ENCODE measurements around the gene MAN1A1.

The MAN1A1 gene

GRCh38 chr6:119350952-119351372 lies 1.4 kb upstream of the MAN1A1 start:
- ATAC-seq (no peak), DNase-seq (no peak)
- peak overlapping the region; percentile 89 for H3K4me3 Mint-ChIP-seq
- H3K4me1 Mint-ChIP-seq = peaks cover 56% of the 10 kb centered on the region
- H3K27me3 Mint-ChIP-seq = no peaks in the 10 kb centered on the region
- H3K36me3 Mint-ChIP-seq (ENCODE audit: low read depth) = peaks cover 16% of the 10 kb centered on the region
- H3K27ac Mint-ChIP-seq = peak overlapping the region; percentile 97
- no peaks in the 10 kb centered on the region for H3K9me3 Mint-ChIP-seq

GRCh38 chr6:119350202-119350951 lies 816 bp upstream of the MAN1A1 start:
- peak; percentile 50 for ATAC-seq
- Mint-ChIP-seq H3K4me3 (peak overlapping the region; percentile 89), H3K27me3 (no peaks in the 10 kb centered on the region), H3K36me3 (ENCODE audit: low read depth) (peaks cover 21% of the 10 kb centered on the region), H3K27ac (peak overlapping the region; percentile 97), H3K9me3 (no peaks in the 10 kb centered on the region), H3K4me1 (peaks cover 60% of the 10 kb centered on the region)
- peak; percentile 38 for DNase-seq

DNA sequence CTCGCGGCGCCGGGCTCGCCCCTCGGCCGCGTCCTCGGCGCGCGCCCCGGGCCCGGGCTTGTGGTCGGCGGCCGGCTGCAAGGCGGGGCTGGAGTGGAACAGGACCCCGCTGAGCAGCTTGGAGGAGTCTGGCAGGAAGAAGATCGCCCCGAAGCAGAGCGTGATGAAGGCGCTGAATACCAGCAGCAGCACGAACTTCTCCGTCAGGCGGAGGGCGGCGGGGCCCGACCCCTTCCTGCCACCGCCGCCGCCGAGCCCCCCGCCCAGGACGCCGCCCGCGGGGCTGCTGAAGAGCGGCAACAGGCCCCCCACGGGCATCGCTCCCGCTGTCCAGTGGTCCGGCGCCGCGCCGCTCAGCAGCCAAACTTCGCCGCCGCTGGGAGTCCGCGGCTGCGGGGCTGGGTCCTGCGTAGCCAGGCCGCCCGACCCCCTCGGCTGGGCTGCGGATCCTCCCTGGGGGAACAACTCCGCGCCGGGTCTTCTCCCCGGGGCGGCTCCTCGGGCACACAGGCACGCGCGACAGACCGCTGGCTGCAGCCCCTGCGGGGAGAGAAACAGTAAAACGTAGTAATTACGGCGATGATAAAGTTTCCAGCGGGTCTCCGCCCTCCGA lies 707 bp downstream of the MAN1A1 start:
- H3K4me1 Mint-ChIP-seq = peaks cover 66% of the 10 kb centered on the region
- ATAC-seq = peak; percentile 0
- H3K27me3 Mint-ChIP-seq = no peaks in the 10 kb centered on the region
- H3K36me3 Mint-ChIP-seq (ENCODE audit: low read depth) = peaks cover 25% of the 10 kb centered on the region
- peak overlapping the region; percentile 89 for H3K4me3 Mint-ChIP-seq
- DNase-seq = peak; percentile 35
- H3K9me3 Mint-ChIP-seq = no peaks in the 10 kb centered on the region
- peak overlapping the region; percentile 97 for H3K27ac Mint-ChIP-seq

DNA sequence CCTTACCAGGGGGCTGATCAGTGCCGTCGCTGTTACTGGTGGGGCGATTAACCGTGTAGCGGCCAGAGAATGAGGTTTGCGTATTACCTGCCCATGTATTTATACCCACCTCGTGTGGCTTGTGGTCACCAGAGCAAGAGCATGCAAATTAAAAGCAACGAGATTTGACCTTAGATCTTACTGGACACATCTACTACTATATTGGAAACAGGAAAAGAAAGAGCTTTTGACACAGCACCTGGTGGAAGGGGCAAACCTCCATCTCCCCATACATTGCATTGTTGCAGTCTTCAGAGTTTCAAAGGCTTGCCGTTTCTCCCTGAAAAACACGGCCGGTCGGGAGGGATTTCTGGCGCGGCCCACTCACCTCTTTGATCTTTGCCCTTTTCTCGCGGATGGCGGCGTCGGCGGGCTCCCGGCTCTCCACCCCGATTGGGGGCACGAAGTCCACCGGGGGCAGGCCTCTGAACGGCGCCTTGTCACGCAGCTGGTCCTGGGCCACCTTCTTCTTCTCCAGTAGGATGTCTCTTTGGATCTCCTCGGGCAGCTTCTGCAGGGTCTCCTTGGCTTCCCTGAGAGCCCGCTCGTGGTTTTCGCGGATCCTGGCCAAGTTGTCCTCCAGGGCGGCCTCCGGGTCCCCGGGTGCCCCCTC lies 1.3 kb downstream of the MAN1A1 start:
- peak overlapping the region; percentile 80 for H3K27ac Mint-ChIP-seq
- peaks cover 66% of the 10 kb centered on the region for H3K4me1 Mint-ChIP-seq
- peak overlapping the region; percentile 89 for H3K4me3 Mint-ChIP-seq
- DNase-seq = peak; percentile 67
- no peak for ATAC-seq
- no peaks in the 10 kb centered on the region for H3K9me3 Mint-ChIP-seq
- peaks cover 27% of the 10 kb centered on the region for H3K36me3 Mint-ChIP-seq (ENCODE audit: low read depth)
- no peaks in the 10 kb centered on the region for H3K27me3 Mint-ChIP-seq

- Mint-ChIP-seq H3K27ac (peak overlapping the region; percentile 80), H3K27me3 (no peaks in the 10 kb centered on the region), H3K36me3 (ENCODE audit: low read depth) (peaks cover 31% of the 10 kb centered on the region), H3K4me3 (peak overlapping the region; percentile 89), H3K9me3 (no peaks in the 10 kb centered on the region), H3K4me1 (peaks cover 68% of the 10 kb centered on the region)
- peak; percentile 42 for DNase-seq
- ATAC-seq = no peak
Measured at GRCh38 chr6:119347466-119348095, 2.0 kb downstream of the MAN1A1 start.

DNA sequence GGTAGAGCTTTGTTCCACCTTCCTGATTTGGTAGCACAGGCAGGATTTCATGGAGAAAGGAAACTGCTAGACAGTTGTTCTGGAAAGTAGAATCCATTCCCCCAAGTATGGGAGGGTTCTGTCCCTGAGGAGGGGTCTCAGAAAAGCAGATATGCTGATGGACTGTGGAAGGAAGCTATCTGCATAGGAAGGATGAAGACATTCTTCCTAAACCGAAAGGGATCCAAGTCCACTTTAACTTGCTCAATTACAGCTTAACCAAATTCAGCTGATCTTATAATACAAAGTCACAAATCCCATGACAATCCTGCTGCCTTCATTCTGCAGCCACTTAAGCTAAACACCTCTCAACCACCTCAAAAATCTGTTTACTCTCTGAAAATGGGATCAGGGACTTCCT lies 2.6 kb downstream of the MAN1A1 start:
- H3K36me3 Mint-ChIP-seq (ENCODE audit: low read depth) = peaks cover 31% of the 10 kb centered on the region
- ATAC-seq (no peak), DNase-seq (no peak)
- peak overlapping the region; percentile 89 for H3K4me3 Mint-ChIP-seq
- no peaks in the 10 kb centered on the region for H3K9me3 Mint-ChIP-seq
- H3K4me1 Mint-ChIP-seq = peaks cover 64% of the 10 kb centered on the region
- H3K27ac Mint-ChIP-seq = peak overlapping the region; percentile 46
- no peaks in the 10 kb centered on the region for H3K27me3 Mint-ChIP-seq

DNA sequence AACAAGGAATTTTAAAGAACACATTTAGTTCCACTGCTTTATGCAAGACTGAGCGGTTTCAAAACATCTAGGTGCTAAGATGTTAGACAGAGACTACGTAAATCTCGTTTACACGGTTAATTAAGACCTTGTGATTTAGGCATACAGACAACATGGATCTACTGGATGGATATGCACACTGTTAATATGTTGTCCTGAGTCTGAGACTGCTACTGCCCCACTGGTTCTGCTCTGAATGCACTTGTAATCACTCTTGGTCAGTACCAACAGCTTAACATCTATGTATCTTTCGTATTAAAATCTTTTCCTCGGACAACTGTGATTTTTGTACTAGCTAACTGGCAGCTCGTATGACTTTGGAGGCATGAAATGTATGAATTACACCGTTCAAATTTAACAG lies 3.1 kb downstream of the MAN1A1 start:
- no peak for ATAC-seq
- H3K4me3 Mint-ChIP-seq = peak overlapping the region; percentile 89
- no peaks in the 10 kb centered on the region for H3K27me3 Mint-ChIP-seq
- DNase-seq = no peak
- H3K9me3 Mint-ChIP-seq = no peaks in the 10 kb centered on the region
- no peak overlapping the region for H3K27ac Mint-ChIP-seq
- peaks cover 61% of the 10 kb centered on the region for H3K4me1 Mint-ChIP-seq
- peaks cover 31% of the 10 kb centered on the region for H3K36me3 Mint-ChIP-seq (ENCODE audit: low read depth)

GRCh38 chr6:119345114-119345513 lies 4.4 kb downstream of the MAN1A1 start:
- peaks cover 60% of the 10 kb centered on the region for H3K4me1 Mint-ChIP-seq
- peaks cover 34% of the 10 kb centered on the region for H3K36me3 Mint-ChIP-seq (ENCODE audit: low read depth)
- H3K27me3 Mint-ChIP-seq = no peaks in the 10 kb centered on the region
- ATAC-seq (no peak), DNase-seq (no peak)
- no peak overlapping the region for H3K27ac Mint-ChIP-seq
- H3K9me3 Mint-ChIP-seq = no peaks in the 10 kb centered on the region
- peak overlapping the region; percentile 89 for H3K4me3 Mint-ChIP-seq

- Mint-ChIP-seq H3K9me3 (no peaks in the 10 kb centered on the region), H3K27ac (no peak overlapping the region), H3K4me3 (no peak overlapping the region), H3K4me1 (peaks cover 61% of the 10 kb centered on the region), H3K36me3 (ENCODE audit: low read depth) (peaks cover 34% of the 10 kb centered on the region), H3K27me3 (no peaks in the 10 kb centered on the region)
- DNase-seq (no peak), ATAC-seq (no peak)
Measured at GRCh38 chr6:119344306-119344705, 5.3 kb downstream of the MAN1A1 start.

GRCh38 chr6:119343573-119344146 lies 5.9 kb downstream of the MAN1A1 start:
- Mint-ChIP-seq H3K36me3 (ENCODE audit: low read depth) (peaks cover 36% of the 10 kb centered on the region), H3K27me3 (no peaks in the 10 kb centered on the region)
- no peak for ATAC-seq

DNA sequence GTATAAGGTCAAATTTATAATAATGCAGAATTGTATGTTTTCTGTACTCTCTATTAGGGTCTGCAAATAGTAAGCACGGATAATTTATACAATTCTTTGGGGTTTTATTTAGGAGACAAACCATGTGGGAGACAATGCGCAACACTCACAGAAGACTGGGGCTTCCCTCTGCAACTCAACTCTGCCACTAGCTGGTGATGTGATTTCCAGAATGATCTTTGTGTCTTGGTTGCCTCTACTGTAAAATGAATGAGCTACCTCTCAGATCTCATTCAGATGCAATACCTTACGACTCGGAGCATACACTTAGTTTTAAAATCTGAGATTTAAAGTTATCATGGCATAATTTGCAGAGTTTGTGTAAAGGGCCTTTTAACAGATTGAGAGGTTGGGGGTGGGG lies 6.4 kb downstream of the MAN1A1 start:
- H3K27me3 Mint-ChIP-seq = no peaks in the 10 kb centered on the region
- no peak overlapping the region for H3K27ac Mint-ChIP-seq
- no peaks in the 10 kb centered on the region for H3K9me3 Mint-ChIP-seq
- no peak for DNase-seq
- peaks cover 34% of the 10 kb centered on the region for H3K36me3 Mint-ChIP-seq (ENCODE audit: low read depth)
- no peak for ATAC-seq
- peaks cover 66% of the 10 kb centered on the region for H3K4me1 Mint-ChIP-seq
- no peak overlapping the region for H3K4me3 Mint-ChIP-seq

More at GRCh38 chr6:119343573-119344146, 5.9 kb downstream of the MAN1A1 start:
- H3K4me3 Mint-ChIP-seq = no peak overlapping the region
- H3K27ac Mint-ChIP-seq = no peak overlapping the region
- DNase-seq = no peak
- H3K4me1 Mint-ChIP-seq = peaks cover 64% of the 10 kb centered on the region
- no peaks in the 10 kb centered on the region for H3K9me3 Mint-ChIP-seq

GRCh38 chr6:119342430-119342829 lies 7.1 kb downstream of the MAN1A1 start:
- Mint-ChIP-seq H3K27ac (no peak overlapping the region), H3K9me3 (no peaks in the 10 kb centered on the region), H3K4me3 (no peak overlapping the region), H3K36me3 (ENCODE audit: low read depth) (peaks cover 32% of the 10 kb centered on the region), H3K4me1 (peaks cover 63% of the 10 kb centered on the region), H3K27me3 (no peaks in the 10 kb centered on the region)
- DNase-seq = no peak
- ATAC-seq = no peak

DNA sequence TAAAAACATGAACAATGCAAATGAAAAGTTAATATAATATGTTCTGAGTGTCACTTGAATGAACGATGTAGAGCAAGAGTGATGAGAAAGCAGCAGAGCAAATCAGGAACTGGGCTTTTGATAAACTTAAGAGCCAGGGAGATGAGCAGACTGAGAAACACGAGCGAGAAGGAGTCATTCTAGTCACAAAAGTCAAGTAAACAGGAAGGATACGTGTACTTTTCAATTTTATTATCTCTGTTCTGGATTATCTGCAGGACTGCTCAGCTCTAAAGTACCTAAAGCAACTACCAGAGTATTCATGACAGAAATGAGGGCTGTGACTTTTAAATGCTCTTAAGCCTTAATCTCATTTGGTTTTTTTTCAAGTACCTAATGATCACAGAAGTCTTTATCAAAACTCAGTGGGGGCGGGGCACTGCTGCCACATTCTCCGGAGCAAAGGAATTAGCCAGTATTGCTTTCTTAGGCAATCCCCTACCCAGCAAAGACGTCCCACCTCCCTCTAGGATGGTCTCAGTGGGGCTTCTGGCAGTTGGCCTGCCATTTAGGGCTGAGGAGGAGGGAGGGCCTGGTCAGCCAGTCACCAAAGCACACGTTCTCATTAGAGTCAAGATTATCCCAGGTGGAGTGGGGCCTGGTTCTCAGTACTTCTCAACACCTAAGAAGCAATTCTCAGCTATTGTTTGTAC lies 8.6 kb downstream of the MAN1A1 start:
- no peaks in the 10 kb centered on the region for H3K27me3 Mint-ChIP-seq
- peak overlapping the region; percentile 1 for H3K27ac Mint-ChIP-seq
- ATAC-seq (no peak), DNase-seq (no peak)
- H3K4me1 Mint-ChIP-seq = peaks cover 63% of the 10 kb centered on the region
- H3K36me3 Mint-ChIP-seq (ENCODE audit: low read depth) = peaks cover 36% of the 10 kb centered on the region
- H3K9me3 Mint-ChIP-seq = no peaks in the 10 kb centered on the region
- H3K4me3 Mint-ChIP-seq = no peak overlapping the region

GRCh38 chr6:119339941-119340456 lies 9.6 kb downstream of the MAN1A1 start:
- peaks cover 59% of the 10 kb centered on the region for H3K4me1 Mint-ChIP-seq
- peaks cover 34% of the 10 kb centered on the region for H3K36me3 Mint-ChIP-seq (ENCODE audit: low read depth)
- H3K9me3 Mint-ChIP-seq = no peaks in the 10 kb centered on the region
- H3K27ac Mint-ChIP-seq = no peak overlapping the region
- H3K27me3 Mint-ChIP-seq = no peaks in the 10 kb centered on the region
- no peak overlapping the region for H3K4me3 Mint-ChIP-seq
- no peak for ATAC-seq
- DNase-seq = no peak
